ENCODE data around the gene SPACA6.
"Not testable (repeated sequence)": the region's sequence is repeated elsewhere in the genome, so short reads cannot be mapped to it uniquely, and the experiment has no call there.

The SPACA6 gene

DNA sequence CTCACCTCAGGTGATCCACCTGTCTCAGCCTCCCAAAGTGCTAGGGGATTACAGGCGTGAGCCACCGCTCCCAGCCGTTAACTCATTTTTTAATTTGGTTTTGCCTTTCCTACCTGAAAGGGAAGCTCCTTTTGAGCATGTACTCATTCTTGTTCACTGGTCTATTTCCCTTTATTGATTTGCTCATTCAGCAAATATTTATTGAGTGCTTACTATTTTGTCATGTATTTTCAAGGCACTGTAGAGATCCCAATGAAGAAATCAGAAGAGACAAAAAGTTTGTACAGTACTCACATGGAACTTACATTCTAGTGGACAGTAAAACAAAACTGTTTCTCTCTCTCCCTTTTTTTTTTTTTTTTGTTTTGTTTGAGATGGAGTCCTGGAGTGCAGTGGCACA is 13.8 kb downstream of the SPACA6 start:
- DNase-seq = no peak

DNA sequence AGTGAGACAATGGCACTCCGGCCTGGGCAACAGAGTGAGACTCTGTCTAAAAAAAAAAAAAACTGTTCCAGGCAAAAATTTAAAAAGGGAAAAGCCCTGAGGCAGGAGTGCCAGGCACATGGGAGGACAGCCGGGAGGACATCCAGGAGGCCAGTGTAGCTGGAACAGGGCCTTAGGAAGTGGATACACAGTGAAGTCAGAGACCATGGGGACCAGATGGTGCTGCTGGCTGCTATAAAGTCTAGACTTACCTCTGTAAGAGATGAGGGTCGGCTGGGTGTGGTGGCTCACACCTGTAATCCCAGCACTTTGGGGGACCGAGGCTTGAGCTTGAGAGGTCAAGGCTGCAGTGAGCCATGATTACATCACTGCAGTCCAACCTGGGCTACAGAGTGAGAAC is 15.7 kb downstream of the SPACA6 start:
- no peak for DNase-seq

DNA sequence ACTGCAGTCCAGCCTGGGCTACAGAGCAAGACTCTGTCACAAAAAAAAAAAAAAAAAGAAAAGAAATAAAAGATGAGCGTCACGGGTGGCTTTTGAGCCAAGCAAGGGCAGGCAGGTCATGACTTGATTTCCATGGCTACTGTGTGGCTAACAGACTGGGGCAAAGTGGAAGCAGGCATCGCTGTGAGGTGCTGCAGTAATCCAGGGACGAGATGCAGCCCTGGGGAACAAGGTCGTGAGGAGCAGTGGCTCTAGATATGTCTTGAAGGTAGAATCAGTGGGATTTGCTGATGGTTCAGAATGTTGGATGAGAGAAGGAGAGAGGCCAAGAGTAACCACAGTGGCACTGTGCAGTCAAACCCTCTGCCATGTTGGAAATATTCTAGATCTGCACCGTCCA is 16.4 kb downstream of the SPACA6 start:
- DNase-seq = no peak

DNA sequence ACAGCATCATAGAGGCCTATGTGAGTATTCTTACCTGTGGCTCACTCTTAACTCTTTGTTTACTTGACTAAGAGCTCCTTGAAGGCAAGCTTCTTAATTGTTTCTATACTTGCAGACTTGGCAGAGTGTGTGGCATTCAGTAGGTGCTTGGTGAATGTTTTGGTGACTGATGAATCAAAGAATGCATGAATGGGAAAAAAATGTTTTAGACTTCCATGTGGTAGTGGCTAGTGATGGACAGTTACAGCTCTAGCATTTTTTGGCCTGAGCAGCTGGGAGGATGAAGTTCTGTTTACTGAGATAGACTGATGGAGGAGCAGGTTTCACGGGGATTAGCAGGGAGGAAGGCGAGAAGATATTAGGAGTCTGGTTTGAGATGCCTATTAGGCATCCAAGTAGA is 17.0 kb downstream of the SPACA6 start:
- DNase-seq = no peak

DNA sequence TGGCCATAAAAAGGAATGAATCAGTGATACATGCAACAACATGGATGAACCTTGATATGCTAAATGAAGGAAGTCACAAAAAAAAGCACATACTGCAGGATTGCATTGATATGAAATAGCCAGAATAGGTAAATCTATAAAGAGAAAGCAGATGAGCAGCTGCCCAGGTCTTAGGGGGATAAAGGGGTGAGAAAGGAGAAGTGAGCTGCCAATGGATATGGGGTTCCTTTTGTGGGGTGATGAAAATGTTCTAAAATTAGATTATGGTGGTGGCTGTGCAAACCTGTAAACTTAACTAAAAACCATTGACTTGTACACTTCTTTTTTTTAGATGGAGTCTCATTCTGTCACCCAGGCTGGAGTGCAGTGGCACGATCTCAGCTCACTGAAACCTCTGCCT is 18.6 kb downstream of the SPACA6 start:
- no peak for DNase-seq

DNA sequence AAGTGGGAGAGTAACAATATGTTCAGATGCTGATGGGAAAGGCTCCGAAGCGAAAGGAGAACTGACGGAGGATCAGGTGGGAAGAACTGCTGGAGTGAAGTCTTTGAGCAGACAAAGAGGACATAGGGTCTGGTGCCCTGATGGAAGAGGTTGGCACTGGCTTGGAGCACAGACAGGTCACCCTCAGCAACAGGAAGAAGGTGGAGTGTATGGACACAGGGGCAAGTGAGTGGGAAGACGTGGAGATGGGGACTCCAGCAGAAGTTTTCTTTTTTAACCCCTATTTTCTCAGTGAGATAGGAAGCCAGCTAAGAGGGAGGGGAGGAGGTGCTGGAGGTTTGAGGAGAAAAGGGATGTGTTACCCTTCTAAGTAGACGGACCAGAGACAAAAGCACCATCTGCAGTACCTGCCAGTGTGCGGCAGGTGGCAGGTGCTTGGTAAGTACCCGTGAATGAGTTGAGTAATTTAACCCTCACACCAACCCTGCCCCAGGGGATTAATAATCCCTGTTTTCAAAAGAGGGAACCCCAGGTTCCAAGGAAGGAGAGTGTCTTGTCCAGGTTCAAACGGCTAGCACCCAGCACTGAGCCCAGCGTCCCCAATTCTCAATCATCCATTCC is 19.4 kb downstream of the SPACA6 start:
- no peak for DNase-seq

DNA sequence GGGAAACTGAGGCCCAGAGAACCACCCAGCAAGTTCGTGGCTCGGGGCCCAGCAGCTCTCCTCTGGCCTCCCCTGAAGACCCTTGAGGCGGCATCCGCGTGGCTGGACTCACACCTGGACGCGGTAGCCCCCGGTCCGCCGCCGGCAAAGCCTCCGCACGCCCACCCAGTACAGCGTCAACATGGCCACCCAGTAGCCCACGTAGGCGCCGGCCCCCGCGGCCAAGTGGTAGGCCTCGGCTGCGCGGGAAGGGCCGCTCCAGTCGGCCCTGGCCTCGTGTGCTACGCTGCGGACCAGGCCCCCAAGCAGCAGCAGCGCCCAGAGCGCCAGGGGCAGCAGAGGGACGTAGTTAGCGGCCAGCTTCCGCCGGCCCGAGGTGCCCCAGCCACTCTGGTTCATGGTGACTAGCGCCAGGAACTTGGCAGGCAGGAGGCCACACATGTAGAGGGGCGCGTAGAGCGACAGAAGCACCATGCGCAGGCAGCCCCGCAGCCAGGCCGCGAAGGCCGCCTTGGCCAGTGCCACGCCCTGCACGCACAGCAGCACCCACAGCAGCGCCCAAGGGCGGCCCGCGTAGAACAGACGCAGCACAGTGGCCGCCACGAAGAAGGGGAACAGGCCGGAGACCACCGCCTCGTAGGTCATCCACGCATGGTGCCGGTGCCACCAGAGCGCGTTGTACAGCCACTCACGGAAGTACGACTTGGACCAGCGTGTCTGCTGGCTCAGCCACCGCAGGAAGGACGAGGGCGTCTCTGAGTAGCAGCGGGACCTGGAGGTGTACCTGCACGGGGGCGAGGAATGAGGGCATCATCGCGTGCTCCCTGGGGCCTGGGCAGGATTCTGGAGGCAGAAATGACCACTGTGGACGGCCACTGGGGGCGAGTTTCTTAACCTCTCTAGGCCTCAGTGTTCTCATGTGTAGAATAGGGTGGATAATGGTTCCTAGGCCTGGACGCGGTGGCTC is 20.5 kb downstream of the SPACA6 start:
- no peak for DNase-seq

DNA sequence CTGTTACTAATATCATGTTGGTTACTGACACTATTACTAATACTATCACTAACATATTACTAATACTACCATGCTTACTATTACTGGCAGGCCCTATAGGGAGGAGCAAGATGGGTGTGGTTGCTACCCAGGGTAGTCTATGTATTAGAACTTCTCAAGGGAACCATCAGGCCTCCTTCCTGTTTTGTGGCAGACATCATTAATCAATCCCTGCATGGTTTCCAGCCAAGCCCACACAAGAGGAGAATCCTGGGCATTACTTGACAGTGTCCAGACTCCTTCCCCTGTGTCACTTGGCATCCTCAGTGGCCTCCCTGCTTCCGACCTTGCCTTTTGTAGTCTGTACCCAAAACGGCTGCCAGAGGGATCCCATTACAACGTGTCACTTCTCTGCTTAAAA is 21.7 kb downstream of the SPACA6 start:
- no peak for DNase-seq

DNA sequence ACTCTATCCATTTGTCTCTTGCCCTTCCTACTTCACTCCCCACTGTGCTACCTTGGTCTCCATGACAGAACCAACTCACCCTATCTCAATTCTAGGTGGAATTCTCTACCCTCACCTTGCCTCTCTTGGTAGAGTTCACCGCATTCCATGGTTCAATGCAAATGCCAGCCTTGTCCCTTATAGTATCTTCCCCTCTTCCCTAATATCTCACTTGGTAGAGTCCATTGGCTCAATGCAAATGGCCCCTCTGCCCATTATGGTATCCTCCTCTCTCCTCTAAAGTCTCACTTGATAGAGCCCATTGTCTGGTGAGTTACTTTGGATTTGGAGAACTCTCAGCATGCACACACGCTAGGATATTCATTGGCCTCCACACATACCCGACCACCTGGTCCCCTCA is 22.7 kb downstream of the SPACA6 start:
- no peak for DNase-seq

DNA sequence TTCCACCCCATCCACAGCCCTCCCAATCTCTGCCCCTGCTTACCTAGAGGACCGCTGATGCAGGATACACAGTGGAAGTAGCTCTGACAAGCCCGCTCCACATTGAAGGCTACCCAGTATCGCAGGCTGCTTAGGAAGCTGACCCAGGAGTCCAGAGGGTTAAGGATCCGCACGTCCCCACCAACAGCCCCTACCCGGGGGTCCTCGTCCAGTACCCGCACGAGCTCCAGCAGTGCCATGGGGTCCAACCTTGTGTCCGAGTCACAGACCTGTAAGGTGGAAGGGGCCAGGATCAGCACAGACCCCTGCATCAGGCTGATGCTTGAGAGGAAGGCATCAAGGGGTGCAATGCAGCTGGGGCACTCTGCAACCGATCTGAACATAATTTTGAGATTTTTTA is 23.8 kb downstream of the SPACA6 start:
- no peak for DNase-seq

DNA sequence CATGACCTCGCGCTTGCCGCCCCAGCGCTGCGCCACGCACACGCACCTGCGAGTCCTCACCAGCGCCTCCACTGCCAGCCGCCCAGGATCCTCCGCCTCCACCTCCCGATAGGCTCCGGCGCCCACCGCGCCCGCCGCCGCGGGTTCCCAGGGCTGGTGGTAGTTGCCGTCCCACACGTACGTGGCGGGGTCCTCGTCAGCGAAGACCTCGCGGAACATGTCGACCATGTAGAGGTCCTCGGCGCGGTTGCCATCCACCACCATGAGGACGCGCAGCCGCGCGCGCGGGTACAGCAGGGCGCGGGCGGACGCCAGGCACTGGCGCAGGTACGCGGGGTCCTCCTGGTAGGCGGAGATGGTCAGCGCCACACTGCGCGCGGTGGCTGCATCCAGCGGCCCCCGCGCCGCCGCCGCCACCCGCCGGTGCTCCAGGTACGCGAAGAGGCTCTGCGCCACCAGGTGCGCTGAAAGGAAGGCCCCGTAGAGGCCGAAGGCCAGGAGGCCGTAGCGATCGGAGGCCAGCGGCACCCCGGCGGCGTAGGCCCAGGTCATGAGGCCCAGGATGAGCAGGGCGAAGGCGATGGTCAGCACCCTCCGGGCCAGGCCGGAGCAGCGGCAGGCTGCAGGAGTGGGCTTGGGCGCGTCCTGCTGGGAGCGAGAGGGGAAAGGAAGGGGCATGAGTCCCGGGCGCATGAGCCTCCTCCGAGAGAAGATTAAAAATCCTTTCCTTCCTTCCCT is 26.3 kb downstream of the SPACA6 start:
- no peak for DNase-seq

DNA sequence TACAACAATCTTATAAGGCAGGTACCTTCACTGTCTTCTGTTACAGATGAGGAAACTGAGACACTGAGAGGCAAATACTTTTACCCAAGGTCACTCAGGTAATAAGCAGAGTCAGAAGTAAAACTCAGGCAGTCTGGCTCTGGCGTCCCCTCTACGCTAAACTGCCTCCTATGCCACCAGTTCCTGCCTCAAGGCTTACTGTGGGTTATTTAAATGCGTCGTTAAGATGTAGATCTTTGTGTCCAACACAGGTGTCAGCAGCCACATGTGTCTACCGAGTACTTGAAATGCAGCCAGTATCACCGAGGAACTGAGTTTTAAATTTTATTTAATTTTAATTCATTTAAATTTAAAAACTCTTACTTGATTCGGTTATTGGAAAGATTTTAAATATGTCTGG is 28.8 kb downstream of the SPACA6 start:
- no peak for DNase-seq

DNA sequence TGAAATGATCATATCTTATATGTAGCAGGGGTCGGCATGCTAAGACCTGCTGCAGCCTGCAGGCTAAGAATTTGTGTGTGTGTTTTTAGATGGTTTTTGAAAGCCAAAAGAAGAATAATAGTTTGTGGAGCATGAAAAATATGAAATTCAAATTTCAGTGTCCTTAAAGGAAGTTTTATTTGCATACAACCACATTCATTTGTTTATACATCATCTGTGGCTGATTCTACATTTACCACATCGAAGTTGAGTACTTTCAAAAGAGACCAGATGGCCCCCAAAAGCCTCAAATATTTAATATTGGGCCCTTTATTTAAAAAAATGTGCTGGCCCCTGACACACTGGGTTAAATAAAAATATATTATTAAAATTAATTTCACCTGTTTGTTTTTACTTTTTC is 29.4 kb downstream of the SPACA6 start:
- no peak for DNase-seq

DNA sequence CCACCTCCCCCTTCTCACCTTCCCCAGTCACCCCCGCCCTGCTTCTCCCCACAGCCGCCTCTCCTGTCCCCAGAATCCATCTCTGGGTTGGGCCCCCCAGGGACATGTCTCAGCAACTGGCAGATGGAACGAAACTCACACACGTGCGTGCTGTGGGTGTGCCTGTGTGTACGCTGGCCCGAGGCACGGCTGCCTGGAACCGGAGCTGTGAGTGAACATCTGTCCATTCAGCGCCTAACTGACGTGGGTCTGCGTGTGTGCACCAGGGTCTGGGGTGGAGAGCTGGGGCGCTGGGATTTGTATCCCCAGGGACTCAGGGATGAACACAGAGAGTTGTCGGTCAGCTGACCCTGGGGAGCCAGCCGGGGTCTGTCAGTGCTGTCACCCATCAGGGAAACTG is 31.4 kb downstream of the SPACA6 start:
- DNase-seq = no peak

DNA sequence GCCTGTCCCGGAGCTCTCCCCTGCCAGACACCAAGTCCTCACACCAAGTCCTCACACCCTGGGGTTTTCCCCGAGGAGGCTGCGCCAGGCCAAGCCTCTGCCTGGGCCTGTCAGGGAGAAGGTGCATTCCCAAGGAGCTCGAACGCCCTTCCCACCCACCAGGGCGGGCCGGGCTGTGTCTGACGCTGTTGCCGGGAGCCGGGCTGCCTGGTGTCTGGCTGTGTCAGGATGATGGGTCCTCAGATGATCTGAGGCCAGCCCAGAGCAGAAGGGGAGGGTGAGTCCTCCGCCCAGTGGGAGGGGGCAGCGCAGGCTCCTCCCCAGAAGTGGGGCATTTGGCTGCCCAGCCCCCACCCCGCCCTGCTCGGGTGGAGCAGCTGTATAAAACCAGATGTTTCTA is 32.9 kb downstream of the SPACA6 start:
- no peak for DNase-seq

DNA sequence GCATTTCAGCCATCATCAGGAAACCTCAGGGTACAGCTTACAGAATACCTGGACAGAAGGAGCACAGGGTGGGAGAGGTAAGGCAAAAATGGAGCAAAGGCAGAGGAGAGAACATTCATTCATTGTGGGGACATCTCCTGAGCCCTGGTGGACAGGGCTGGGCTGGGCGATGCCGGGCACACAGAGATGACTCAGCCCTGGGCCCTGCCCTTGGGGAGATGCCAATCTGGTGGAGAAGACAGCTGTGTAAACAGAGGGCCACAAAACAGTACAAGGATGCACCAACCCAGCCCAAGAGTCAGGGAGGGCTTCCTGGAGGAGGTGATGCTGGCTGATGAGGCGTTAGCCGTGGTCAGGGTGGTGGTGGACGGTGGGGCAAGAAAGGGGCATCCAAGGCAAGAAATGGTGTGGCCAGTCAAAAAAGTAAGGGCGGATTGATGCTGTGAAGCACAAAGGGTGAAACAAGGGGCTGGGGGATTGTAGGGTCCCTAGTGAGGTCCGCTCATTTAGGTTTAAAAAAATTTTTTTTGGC is 34.3 kb downstream of the SPACA6 start:
- DNase-seq = no peak

DNA sequence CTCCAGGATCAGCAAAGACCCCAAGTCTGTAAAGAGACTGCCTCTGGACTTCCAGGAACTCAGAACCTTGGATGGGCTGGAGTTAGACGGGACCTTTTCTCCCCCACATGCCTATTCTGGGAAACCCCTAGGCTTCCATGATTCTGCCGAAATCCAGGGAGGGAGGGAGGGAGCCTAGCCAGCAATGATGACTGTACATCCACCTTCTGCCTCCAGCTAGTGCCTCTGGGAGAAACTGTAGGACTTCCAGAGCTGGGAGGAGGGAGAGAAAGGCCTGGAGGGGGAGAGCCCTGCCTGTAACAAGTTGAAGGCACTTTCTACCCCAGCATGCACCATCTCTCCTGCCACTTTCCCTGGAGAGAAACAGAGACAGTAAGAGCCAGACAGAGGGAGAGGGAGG is 36.7 kb downstream of the SPACA6 start:
- no peak for DNase-seq

DNA sequence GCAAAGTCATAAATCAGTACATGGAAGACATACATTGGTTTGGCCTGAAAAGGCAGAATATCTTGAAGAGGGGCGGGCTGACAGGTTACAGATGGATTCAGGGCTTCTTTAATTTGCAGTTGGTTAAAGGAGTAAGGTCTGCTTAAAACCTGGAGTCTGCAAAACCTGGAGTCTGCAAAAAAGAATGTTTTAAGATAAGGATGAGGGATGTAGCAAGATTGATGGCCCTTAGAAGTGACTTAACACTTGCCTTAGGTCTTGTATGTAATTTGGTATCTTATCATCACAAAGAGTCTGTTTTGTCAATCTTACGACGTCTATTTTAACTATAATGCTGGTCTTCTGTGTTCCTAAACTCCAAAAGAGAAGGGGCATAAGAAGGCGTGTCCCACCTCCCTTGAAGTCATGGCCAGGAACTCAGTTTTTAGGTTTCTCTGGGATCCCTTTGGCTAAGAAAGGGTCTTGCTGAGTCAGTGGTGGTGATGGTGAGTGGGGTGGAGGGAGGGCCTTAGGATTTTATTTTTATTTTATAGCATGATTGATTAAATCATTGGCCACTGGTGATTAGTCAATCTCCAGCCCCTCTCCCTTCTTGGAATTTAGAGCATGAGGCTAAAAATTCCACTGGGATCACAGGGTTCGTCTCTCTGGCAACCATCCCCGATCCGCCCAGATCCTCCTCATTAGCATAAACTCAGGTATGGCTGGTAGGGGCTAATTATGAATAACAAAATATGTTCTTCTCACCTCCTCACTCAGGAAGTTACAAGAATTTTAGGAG is 40.8 kb downstream of the SPACA6 start:
- DNase-seq = no peak

DNA sequence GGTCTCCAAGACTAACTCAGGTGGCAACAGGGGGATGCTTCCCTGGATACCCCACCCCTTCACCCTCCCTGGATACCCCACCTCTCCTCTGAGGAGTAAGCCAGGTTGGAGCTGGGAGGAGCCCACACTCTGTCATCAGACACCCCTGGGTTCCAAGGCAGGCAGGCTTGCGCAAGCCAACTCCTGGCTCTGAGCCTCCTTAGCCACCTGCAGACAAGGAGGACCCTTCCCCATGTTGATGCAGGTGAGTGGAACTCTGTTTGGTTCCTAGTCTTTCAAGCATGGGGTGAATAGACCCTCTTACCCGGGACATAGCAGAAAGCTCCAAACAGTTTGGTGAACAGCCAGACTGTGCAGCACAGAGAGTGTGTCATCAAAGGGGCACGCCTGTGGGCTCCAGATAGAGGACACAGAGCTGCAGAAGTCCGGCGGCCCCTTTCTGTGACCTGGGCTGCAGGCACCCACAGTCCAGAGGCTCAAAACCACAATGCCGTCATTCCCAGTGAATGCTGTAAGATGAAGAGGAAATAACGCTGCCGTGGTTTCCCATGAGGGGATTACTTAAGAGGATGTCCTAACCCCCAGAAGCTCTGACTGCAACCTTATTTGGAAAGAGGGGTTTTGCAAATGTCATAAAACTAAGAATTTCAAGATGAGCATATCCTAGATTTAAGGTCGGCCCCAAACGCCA is 42.8 kb downstream of the SPACA6 start:
- DNase-seq = no peak

DNA sequence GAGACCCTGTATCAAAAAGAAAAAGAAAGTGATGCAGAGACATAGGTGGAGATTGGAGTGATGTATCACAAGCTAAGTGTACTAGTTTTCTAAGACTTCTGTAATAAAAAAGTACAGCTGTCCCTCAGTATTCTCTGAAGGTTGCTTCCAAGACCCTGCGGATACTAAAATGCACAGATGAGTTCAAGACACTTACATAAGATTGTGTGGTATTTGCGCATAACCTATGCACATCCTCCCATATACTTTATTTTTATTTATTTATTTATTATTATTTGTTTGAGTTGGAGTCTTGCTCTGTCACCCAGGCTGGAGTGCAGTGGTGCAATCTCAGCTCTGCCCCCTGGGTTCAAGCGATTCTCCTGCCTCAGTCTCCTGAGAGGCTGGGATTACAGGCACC is 44.3 kb downstream of the SPACA6 start:
- no peak for DNase-seq

DNA sequence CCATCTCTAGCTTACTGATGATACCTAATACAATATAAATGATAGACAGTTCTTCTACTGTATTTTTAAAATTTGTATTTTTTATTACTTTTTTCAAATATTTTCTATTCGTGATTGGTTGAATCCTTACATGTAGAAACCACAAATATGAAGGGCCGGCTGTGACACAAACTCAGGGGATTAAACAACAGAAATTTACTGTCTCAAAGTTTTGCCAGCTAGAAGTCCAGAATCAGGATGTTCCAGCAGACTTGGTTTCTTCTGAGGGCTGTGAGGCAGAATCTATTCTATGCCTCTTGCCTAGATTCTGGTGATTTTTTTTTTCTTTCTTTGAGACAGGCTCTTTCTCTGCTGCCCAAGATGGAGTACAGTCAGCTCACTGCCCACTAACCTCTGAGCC is 44.8 kb downstream of the SPACA6 start:
- DNase-seq = no peak

DNA sequence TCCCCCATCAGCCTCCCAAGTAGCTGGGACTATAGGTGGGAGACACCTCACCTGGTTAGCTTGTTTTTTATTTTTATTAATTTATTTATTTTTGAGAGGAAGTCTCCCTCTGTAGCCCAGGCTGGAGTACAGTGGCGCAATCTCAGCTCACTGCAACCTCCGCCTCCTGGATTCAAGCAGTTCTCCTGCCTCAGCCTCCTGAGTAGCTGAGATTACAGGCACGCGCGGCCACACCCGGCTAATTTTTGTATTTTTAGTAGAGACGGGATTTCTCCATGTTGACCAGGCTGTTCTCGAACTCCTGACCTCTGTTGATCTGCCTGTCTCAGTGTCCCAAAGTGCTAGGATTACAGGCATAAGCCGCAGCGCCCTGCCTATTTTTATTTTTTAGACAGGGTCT is 45.4 kb downstream of the SPACA6 start:
- not testable (repeated sequence) for DNase-seq

Measured in stimulated activated CD4-positive, alpha-beta T cell treated with anti-CD3 and anti-CD28 coated beads, Interleukin-12 subunit alpha, Interleukin-12 subunit beta, amount 100 ng/mL, for 4 hours (primary cell).